Breast epithelium (tissue), 3 donors: ENCODE data around the gene PLXNA2.

Experiments
- CTCF ChIP-seq, 3 donors: fragments of 450-650 bp; IDR thresholded peaks; one replicate each; pipeline ENCODE4 v1.5.1; 2016 to 2017; ENCODE audit warnings: antibody characterized with exemption in 3 of 3, mild to moderate bottlenecking in 3 of 3, moderate library complexity in 3 of 3
- POLR2A ChIP-seq: fragments of 450-650 bp; IDR thresholded peaks from one replicate; pipeline ENCODE4 v1.6.1; 2016; ENCODE audit warnings: antibody characterized with exemption, mild to moderate bottlenecking, moderate library complexity
- POLR2AphosphoS5 ChIP-seq, 3 donors: sonication (generic); formaldehyde crosslinking; IDR thresholded peaks; one replicate each; pipeline ENCODE4 v1.6.1; 2017; ENCODE audit warnings: antibody characterized with exemption in 3 of 3

GRCh38 chr1:208118306-208118705 lies 125.9 kb downstream of the PLXNA2 start:
- TF ChIP-seq CTCF (IDR thresholded peaks at IDR 0.05) (no peak), POLR2A (no peak), POLR2AphosphoS5 (IDR thresholded peaks at IDR 0.05) (no peak)
